ENCODE results near the gene MAPKAPK2.

The MAPKAPK2 gene

GRCh38 chr1:206698011-206698410 lies 13.3 kb downstream of the MAPKAPK2 start:
- CTCF ChIA-PET = interaction anchor here (1.0 to 2.3 kb wide), 6 partner anchors 8 to 39 kb away, joined by 3 to 11 read pairs (median 4); no protein-coding TSS in a partner anchor
- no peak for DNase-seq (ENCODE audit: extremely low spot score)
- no peak for TF ChIP-seq CTCF (IDR thresholded peaks at IDR 0.05; ENCODE audit: control extremely low read depth, extremely low read depth, low read depth, missing control alignments)
- POLR2A ChIA-PET = no interaction called here

- TF ChIP-seq CTCF (IDR thresholded peaks at IDR 0.05; ENCODE audit: control extremely low read depth, extremely low read depth, low read depth, missing control alignments) = no peak
- DNase-seq (ENCODE audit: extremely low spot score) = no peak
- ChIA-PET CTCF (interaction anchor here (1.2 to 2.3 kb wide), 3 partner anchors 12 to 36 kb away, joined by 3 to 11 read pairs (median 4); no protein-coding TSS in a partner anchor), POLR2A (no interaction called here)
Measured at GRCh38 chr1:206699000-206699586, 14.4 kb downstream of the MAPKAPK2 start.

- no peak for DNase-seq (ENCODE audit: extremely low spot score)
- POLR2A ChIA-PET = no interaction called here
- TF ChIP-seq CTCF (IDR thresholded peaks at IDR 0.05; ENCODE audit: control extremely low read depth, extremely low read depth, low read depth, missing control alignments) = no peak
- CTCF ChIA-PET = interaction anchor here (0.8 to 8.4 kb wide), 7 partner anchors 9 to 282 kb away, joined by 3 to 88 read pairs (median 5); partner anchors contain the start of gene IKBKE
Measured at GRCh38 chr1:206699626-206700025, 14.9 kb downstream of the MAPKAPK2 start.

GRCh38 chr1:206700445-206701036 lies 15.8 kb downstream of the MAPKAPK2 start:
- TF ChIP-seq CTCF (IDR thresholded peaks at IDR 0.05; ENCODE audit: control extremely low read depth, extremely low read depth, low read depth, missing control alignments) = no peak
- POLR2A ChIA-PET = interaction anchor here (1.5 kb wide), 1 partner anchor 11 kb away, joined by 3 read pairs; no protein-coding TSS in a partner anchor
- no peak for DNase-seq (ENCODE audit: extremely low spot score)
- CTCF ChIA-PET = interaction anchor here (0.8 to 8.4 kb wide), 13 partner anchors 9 to 281 kb away, joined by 3 to 88 read pairs (median 4); partner anchors contain the start of gene IKBKE

GRCh38 chr1:206702260-206702659 lies 17.6 kb downstream of the MAPKAPK2 start:
- DNase-seq (ENCODE audit: extremely low spot score) = no peak
- no peak for TF ChIP-seq CTCF (IDR thresholded peaks at IDR 0.05; ENCODE audit: control extremely low read depth, extremely low read depth, low read depth, missing control alignments)
- ChIA-PET POLR2A (no interaction called here), CTCF (interaction anchor here (0.9 to 8.4 kb wide), 5 partner anchors 10 to 39 kb away, joined by 3 to 88 read pairs (median 7); no protein-coding TSS in a partner anchor)

GRCh38 chr1:206702803-206703202 lies 18.1 kb downstream of the MAPKAPK2 start:
- CTCF ChIA-PET = interaction anchor here (0.9 to 8.4 kb wide), 5 partner anchors 9 to 39 kb away, joined by 3 to 88 read pairs (median 7); no protein-coding TSS in a partner anchor
- POLR2A ChIA-PET = no interaction called here
- no peak for TF ChIP-seq CTCF (IDR thresholded peaks at IDR 0.05; ENCODE audit: control extremely low read depth, extremely low read depth, low read depth, missing control alignments)
- no peak for DNase-seq (ENCODE audit: extremely low spot score)
